ENCODE data around the gene MARK4.

MARK4 gene

GRCh38 chr19:45339629-45340028 is 88.6 kb downstream of the MARK4 start:
- TF ChIP-seq POLR2A (IDR thresholded peaks at IDR 0.05; ENCODE audit: low read length) (no peak), GATA1 (IDR thresholded peaks at IDR 0.05; ENCODE audit: low read depth, low read length) (no peak)
- DNase-seq = no peak

- peak in 1 of 2 experiments; percentile 18 for DNase-seq
Measured at GRCh38 chr19:45340232-45340898, 89.3 kb downstream of the MARK4 start, which contains the start of gene KLC3. KLC3 (plus strand) TSS chr19:45340750; CDS start chr19:45345542, 4,792 bp downstream.

GRCh38 chr19:45340899-45341453 is 89.9 kb downstream of the MARK4 start:
- no peak for TF ChIP-seq GATA1 (IDR thresholded peaks at IDR 0.05; ENCODE audit: low read depth, low read length)
- TF ChIP-seq POLR2A (IDR thresholded peaks at IDR 0.05; ENCODE audit: low read length) = no peak
- no peak for DNase-seq

More at GRCh38 chr19:45340232-45340898, 89.3 kb downstream of the MARK4 start, which contains the start of gene KLC3:
- no peak for TF ChIP-seq POLR2A (IDR thresholded peaks at IDR 0.05; ENCODE audit: low read length)
- TF ChIP-seq GATA1 (IDR thresholded peaks at IDR 0.05; ENCODE audit: low read depth, low read length) = no peak

GRCh38 chr19:45342911-45343310 is 91.8 kb downstream of the MARK4 start:
- DNase-seq = no peak
- TF ChIP-seq GATA1 (IDR thresholded peaks at IDR 0.05; ENCODE audit: low read depth, low read length) = no peak
- no peak for TF ChIP-seq POLR2A (IDR thresholded peaks at IDR 0.05; ENCODE audit: low read length)

- no peak for DNase-seq
- TF ChIP-seq POLR2A (IDR thresholded peaks at IDR 0.05; ENCODE audit: low read length) = no peak
- TF ChIP-seq GATA1 (IDR thresholded peaks at IDR 0.05; ENCODE audit: low read depth, low read length) = no peak
Measured at GRCh38 chr19:45344621-45345505, 93.8 kb downstream of the MARK4 start.

GRCh38 chr19:45345506-45345860 is 94.4 kb downstream of the MARK4 start:
- DNase-seq = no peak
- TF ChIP-seq POLR2A (IDR thresholded peaks at IDR 0.05; ENCODE audit: low read length) (no peak), GATA1 (IDR thresholded peaks at IDR 0.05; ENCODE audit: low read depth, low read length) (no peak)

- DNase-seq = no peak
Measured at GRCh38 chr19:45346449-45346848, 95.4 kb downstream of the MARK4 start.

GRCh38 chr19:45347570-45348366 is 96.7 kb downstream of the MARK4 start:
- TF ChIP-seq POLR2A (IDR thresholded peaks at IDR 0.05; ENCODE audit: low read length) (no peak), GATA1 (IDR thresholded peaks at IDR 0.05; ENCODE audit: low read depth, low read length) (no peak)
- no peak for DNase-seq

More at GRCh38 chr19:45346449-45346848, 95.4 kb downstream of the MARK4 start:
- TF ChIP-seq GATA1 (IDR thresholded peaks at IDR 0.05; ENCODE audit: low read depth, low read length) (no peak), POLR2A (IDR thresholded peaks at IDR 0.05; ENCODE audit: low read length) (no peak)

GRCh38 chr19:45348367-45349125 is 97.5 kb downstream of the MARK4 start:
- DNase-seq = no peak
- TF ChIP-seq POLR2A (IDR thresholded peaks at IDR 0.05; ENCODE audit: low read length) = no peak
- no peak for TF ChIP-seq GATA1 (IDR thresholded peaks at IDR 0.05; ENCODE audit: low read depth, low read length)

GRCh38 chr19:45349126-45349415 is 98.0 kb downstream of the MARK4 start:
- no peak for DNase-seq
- TF ChIP-seq GATA1 (IDR thresholded peaks at IDR 0.05; ENCODE audit: low read depth, low read length) = no peak

GRCh38 chr19:45349430-45349941 is 98.4 kb downstream of the MARK4 start:
- no peak for TF ChIP-seq GATA1 (IDR thresholded peaks at IDR 0.05; ENCODE audit: low read depth, low read length)
- TF ChIP-seq POLR2A (IDR thresholded peaks at IDR 0.05; ENCODE audit: low read length) = no peak
- no peak for DNase-seq

GRCh38 chr19:45350477-45351058 is 99.5 kb downstream of the MARK4 start:
- no peak for DNase-seq
- TF ChIP-seq GATA1 (IDR thresholded peaks at IDR 0.05; ENCODE audit: low read depth, low read length) (no peak), POLR2A (IDR thresholded peaks at IDR 0.05; ENCODE audit: low read length) (no peak)

Data from erythroblast (primary cell).